ENCODE data around the gene RMND5A.

Gene RMND5A

DNA sequence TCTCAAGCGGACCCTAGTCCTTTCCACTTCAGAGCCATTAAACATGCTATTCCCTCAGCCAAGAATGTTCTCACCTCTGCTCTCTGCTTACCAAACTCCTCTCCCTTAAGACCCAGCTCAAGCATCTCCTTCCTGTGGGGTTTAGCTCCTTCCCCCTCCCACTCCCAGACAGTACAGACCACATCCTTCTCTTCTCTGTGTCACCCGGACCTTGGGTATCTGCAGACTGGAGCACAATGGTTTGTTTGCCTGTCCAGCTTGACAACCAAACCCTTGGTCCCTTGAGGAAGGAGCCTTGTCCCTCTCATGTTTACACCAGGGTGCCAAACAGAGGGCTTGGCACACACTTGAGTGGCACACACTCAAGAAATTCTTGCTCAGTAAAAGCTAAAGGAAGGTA lies 74.8 kb downstream of the RMND5A start:
- no peak for DNase-seq

DNA sequence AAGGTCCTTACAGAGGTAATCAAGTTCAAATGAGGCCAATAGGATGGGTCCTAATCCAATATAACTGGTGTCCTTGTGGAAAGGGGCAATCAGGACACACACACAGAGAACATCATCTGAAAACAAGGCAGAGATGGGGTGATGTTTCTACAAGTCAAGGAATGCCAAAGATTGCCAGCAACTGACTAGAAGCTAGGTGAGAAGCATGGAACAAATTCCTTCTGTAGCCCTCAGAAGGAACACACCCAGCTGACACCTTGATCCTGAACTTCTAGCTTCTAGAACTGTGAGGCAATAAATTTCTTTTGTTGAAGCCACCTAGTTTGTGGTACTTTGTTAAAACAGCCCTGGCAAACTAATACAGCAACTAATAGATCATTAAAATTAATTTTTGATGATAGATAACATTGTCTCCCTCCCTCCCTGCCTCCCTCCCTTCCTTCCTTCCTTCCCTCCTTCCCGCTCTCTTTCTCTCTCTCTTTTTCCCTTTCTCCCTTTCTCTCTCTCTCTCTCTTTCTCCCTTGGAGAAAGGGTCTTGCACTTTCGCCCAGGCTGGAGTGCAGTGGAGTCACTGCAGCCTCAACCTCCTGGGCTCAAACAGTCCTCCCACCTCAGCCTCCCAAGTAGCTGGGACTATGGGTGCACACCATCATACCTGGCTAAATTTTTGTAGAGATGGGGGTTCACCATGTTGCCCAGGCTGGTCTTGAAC lies 80.9 kb downstream of the RMND5A start:
- no peak for DNase-seq

DNA sequence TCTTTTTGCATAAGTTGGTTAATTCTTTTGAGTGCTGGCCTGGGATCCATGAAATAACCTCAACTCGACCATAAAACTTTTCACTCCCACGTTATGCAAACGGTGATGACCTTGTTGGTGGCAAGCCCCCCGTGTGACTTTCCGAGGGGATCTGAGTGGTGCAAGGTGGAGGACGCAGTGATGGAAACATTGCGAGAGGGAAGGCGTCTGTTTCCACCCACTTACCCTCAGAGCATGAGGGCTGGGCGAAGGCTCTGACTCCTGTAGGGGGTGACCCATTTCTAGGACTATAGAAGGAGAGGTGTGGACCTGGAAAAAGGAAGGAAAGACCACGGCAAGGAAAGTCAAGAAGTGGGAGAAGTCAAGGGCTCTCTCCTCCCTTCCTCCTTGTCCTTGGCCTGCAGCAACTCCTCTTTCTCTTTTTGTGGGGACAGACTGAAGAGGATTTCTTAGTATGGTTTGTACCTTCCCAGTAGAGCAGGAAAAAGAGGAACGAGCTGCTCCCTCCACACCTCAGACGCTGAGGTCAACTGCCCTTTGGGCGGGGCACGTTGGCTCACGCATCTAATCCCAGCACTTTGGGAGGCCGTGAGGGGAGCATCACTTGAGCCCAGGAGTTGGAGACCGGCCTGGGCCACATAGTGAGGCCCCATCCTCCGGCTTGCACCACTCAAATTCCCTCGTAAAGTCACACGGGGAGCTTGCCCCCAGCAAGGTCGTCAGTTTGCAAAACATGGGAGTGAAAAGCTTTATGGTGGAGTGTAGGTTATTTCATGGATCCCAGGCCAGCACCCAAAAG lies 86.2 kb downstream of the RMND5A start:
- no peak for DNase-seq

DNA sequence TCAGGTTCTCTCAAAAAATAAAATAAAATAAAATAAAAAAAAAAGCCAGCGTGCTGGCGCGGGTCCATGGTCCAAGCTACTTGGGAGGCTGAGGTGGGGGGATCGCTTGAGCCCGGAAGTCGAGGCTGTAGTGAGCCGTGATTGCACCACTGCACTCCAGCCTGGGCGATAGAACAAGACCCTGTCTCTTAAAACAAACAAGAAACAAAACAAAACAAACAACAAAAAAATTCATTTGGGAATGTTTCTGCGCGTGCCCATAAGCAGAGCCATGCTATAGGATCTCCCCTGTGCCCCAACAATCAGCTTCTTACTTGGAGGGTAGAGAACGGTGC lies 87.0 kb downstream of the RMND5A start:
- DNase-seq, result no peak

DNA sequence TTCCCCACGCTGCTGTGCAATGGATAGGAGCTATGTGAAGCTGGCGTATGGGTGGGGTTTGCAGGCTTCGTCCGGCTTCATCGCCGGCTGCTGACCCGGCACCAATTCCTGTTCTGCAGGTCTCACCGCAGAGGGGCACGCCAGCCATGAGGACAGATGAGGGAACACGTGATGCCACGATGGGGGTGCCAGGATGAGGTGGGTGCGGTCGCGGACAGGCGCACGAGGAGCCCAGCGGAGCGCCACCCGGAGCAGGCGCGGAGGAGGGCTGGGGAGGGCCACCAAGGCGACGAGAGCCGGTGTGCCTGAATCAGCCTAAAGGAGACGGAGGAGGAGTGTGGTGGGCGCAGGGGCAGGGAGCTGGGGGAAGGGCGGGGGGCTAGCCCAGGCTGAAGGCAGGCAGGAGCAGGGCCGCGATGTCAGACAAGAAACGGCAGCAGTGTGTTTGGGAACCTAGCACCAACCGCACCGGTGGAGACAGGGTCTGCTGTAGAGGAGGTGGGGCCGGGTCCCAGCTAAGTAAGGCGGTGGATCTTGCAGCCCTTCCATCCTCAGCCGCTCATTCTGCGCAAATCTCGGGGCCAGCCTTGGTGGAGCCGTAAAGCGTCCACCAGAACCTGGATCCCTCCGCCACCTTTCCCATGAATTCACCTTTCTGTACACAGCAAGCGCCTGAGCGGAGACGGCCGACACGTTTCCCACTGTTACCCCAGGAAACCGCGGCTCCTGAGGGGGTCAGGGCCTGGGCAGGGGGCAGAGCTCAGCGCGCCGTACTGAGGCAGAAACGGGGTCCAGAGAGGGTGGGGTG lies 87.6 kb downstream of the RMND5A start:
- DNase-seq, result peak; percentile 43

DNA sequence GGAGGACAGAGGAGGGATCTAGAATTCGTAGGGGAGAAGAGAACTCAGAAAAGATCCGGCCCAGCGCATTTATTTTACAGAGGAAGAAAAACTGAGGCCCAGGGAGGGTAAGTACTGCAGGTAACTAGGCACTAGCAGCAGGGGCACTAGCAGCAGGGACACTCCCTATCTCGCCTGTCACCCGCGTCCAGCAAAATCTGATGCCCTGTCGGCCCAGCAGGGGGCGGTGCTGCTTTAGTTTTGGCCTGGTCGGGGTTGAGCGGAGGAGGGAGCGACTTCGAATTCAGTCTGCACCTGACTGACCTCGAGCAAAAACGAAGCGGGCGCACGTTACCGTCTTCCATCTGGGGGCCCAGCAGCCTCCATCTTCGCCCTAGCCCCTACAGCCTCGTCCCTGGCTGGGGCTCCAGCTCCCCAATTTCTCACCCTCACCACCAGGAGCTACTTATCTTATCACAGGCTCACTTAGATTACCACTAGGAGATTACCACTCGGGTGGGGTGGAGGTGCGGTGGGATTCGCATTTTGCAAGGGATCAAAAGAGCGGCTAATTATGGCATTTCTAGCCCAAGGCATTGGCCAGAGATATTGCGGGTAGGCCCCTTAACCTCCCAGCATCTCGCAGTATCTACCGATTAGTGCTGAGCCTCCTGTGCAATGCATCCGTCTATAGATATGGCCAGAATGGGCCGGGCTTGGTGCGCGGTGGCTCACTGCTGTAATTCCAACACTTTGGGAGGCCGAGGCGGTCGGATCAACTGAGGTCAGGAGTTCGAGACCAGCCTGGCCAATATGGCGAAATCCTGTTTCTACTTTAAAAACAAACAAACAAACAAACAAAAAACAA lies 88.4 kb downstream of the RMND5A start:
- DNase-seq, result peak; percentile 75

DNA sequence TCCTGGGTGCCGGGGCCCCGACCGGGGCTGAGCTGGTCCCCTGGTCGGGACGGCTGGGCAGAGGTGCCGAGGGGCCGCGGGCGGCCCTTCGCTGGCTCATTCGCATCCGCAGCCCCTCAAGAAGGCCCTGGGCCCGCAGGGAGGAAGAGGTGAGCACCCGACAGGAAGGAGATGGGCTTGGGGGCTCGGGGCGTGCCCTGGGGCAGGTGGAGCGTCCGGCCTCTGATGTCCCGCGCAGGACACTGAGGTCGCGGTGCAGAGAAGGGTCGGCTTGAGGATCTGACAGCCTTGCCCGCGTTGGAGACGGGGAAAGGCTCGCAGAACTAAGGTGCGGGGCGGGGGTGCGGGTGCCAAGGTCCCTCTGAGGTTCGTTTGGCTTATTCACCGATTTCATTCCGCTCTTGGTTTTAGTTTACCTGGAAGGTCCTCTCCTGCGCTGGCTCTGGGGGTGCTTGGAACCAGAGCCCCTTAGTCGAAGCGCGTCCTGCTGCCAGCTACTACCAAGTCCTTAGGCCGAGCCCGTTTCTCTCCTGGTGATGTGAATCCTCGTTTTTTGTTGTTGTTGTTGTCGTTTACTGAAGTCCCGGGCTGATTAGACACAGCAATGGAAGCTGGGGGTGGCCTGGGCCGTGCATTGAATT lies 89.5 kb downstream of the RMND5A start:
- no peak for DNase-seq

DNA sequence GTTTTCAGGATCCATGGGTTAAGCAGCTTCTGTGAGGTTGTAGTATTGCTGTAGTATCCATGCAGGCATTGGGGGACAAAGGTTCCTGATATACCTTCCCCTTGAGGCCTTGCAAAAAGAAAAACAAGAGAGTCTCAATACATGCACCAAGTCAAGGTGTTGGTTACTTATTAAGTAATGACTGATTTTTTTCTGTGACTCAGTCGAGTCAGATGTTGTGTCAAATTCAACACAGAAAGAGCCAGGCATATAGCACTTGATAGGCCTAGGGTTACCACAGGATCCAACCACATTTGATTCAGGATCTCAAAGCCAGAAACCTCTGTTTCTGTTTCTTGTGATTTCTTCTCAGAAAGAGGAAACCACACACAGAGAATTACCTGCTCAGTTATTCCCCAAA lies 95.5 kb downstream of the RMND5A start:
- DNase-seq, result no peak

DNA sequence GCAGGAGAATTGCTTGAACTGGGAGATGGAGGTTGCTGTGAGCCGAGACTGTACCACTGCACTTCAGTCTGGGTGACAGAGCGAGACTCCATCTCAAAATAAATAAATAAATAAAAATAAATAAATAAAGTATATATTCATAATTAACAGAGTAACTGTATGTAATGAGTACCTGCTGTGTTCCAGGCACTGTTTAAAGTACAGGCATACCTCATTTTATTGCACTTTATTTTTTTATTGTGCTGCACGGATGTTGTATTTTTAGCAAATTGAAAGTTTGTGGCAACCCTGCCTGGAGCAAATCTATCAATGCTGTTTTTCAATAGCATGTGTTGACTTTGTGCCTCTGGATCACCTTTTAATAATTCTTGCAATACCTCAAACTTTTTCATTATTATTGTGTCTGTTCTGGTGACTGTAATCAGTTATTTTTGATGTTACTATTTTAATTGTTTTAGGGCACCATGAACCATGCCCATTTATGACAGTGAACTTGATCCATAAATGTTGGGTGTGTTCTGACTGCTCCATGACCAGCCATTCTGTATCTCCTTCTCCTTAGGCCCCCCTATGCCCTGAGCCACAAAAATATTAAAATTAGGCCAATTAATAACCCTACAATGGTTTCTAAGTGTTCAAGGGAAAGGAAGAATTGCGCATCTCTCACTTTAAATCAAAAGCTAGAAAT lies 98.2 kb downstream of the RMND5A start:
- DNase-seq, result no peak

DNA sequence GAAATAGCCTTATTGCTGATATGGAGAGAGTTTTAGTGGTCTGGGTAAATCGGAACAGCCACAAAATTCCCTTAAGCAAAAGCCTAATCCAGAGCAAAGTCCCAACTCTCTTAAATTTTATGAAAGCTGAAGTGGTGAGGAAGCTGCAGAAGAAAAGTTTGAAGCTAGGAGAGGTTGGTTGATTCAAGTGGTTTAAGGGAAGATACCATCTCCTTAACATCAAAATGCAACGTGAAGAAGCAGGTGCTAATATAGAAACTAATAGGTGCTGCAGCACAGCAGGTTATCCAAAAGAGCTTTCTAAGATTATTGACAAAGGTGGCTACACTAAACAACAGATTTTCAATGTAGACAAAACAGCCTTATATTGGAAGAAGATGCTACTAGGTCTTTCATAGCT lies 98.9 kb downstream of the RMND5A start:
- DNase-seq, result no peak

DNA sequence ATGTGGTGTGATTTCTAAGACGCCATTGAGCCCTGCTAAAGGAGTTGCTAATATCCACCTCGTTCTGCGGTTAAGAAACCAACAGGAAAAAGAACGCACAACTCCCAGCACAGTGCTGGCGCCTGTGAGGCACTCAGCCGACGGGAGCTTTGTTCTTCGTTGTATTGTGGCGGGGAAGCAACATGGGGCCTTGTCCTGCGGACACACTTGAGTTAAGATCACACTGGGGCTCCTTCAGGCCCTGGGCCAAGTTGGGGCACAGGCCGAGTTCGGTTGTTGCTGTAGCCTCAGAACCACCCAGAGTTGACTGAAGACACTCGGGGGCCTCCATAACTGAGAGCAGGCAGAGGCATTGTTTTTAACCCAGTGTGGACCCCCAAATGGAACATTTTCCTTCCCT lies 101.2 kb downstream of the RMND5A start:
- DNase-seq, result no peak

DNA sequence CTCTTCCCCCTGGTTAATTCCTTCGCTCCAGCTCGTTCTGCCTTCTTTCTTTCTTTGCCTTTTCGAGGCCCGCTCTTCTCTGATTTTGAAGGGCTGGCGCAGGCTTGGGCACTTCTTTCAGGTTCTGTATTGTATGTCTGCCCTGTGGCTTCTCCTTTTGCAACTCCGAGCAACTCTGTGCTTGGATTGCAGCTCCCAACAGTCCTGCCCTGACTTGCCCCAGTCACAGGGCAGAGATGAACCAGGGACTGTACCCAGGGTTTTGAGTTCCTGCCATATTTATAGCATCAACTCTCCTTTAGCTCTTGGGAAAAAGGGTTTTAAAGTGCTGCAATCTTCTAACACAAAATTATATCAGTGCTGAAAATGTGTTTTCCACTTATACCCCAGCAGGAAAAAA lies 101.8 kb downstream of the RMND5A start:
- DNase-seq, result no peak

DNA sequence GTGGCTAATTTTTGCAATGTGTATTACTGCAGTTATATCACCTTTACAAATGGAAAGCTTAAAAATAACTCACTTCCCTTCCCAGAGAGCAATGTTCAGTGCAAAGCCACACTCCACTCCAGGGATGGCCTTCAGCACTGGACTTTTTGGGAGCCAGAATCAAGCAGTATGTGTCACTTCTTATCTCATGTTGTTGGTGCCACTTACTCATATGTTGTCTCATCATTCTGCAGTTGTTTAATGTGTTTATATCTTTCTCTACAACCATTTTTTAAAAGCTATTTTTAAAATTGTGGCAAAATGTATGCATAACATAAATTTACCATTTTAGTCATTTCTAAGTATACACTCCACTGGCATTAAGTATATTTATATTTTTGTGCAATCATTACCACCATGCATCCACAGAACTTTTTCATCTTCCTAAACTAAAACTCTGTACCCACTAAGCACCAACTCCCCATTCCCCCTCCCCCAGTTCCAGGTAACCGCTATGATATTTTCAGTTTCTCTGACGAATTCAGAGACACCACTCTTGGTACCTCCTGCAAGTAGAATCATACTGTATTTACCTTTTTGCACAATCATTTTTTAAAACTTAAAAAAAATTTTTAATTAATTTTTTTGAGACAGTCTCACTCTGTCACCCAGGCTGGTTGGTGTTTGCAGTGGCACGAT lies 102.7 kb downstream of the RMND5A start:
- no peak for DNase-seq

DNA sequence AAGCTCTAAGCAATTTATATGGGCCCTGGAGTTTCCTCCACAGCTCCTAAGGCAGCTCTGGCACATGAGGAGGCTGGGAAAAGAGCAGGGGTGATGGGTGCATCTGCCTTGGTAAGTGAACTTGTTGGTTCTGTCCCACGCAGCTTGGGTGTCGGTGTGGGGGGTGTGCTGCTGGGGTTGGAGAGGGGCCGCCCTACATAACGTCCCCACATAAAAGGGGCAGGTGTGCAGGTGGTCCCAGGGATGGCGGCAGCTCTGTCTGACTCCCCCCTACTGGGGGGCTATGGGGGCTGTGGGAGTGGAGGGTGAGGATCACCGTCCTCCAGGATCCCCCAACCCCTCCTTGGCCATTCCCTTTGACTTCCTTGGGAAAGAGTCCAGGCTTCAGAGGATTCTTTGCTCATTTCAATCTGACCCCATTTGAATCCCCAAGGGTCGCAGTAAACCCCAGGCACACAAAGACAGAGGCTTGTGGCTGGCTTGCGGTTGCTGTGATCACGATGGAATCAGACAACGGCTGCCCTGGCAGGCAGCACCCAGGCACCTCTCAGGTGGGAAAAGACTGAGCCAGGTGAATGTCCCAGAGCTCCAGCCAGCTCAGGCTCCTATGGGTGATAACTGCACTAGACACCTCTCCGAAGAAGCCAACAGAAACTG lies 105.1 kb downstream of the RMND5A start:
- no peak for DNase-seq

DNA sequence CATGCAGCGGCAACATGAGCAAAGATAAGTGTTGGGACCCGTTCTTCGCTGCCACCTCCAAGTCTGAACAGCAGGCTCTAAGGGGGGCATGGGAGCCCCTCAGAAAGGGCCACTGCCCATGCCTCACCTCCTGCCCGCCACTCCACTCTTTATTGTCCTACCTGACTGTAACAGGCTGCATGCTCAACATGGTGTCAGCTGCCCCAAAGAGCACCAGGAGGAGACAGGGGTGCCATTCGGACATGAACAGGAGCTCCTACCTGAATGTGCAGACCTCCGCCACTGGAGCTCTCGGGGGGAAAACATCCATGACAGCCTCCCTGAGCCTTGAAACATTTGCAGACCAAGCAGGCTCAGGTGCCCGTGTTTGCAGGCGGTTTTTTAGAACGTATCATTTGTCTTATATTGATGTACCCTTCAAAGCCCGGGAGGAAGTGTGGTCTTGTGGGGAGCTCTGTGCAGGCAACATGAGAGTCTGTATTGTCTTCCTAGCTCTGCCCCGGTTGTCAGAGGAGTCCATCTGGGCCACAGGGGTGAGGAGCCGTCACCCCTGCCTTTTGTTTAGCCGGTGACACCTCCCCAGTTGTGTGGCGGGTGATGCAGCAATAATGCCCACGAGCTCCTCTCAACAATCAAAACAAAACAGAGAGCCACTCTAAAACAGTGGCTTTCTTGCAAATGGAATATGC lies 105.7 kb downstream of the RMND5A start:
- DNase-seq, result no peak

DNA sequence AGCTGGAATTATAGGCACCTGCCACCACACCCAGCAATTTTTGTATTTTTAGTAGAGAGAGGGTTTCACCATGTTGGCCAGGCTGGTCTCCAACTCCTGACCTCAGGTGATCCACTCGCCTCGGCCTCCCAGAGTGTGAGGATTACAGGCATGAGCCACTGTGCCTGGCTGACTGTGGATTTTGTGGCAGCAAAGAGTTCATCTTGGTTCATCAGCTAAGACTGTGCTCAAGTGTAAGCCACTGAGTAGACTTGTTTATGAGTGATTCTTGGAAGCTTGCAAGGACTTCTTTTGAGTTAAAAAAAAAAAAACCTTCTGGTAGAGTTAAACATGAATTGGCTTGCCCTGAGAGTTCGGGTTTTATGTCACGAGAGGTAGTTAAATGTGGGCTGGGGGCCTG lies 106.9 kb downstream of the RMND5A start:
- DNase-seq, result no peak

Data from NCI-H1092 (cell line).